ENCODE measurements around the gene TANC1. TPM values are rescaled to one million over a fixed set of nuclear protein-coding genes. Genes with fewer than 3 reads are reported as not detected.

Gene TANC1
- total RNA-seq, 1 experiment from 2014 or later: 21.1 TPM

DNA sequence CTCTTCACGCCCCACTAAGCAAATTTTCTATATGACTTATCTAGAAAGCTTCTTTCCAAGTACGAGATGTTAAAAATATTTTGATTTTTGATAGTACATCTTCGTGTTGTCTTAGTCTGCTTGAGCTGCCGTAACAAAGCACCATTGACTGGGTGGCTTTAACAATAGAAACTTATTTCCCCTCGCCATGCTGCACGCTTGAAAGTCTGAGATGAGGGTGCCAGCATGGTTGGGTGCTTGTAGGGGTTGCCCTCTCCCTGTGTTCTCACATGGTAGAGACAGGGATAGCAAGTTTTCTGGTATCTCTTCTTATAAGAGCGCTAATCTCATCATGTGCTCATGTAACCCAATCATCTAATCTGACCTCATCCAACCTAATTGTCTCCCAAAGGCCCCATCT, 106.2 kb downstream of the TANC1 start:
- CTCF ChIA-PET: no interaction called here
- Histone ChIP-seq H3K36me3 (ENCODE audit: control insufficient read depth, insufficient read depth, low read length) (no peaks in the 10 kb centered on the region), H3K4me1 (peaks cover 10% of the 10 kb centered on the region), H3K27me3 (replicated peaks; ENCODE audit: control insufficient read depth, insufficient read depth, low read length) (no peaks in the 10 kb centered on the region), H3K4me3 (ENCODE audit: low read depth, low read length) (no peak overlapping the region), H3K9me3 (no peaks in the 10 kb centered on the region)
- POLR2A ChIA-PET: no interaction called here
- Mint-ChIP-seq H3K4me1 (ENCODE audit: low read depth, unreplicated experiment) (peaks cover 6% of the 10 kb centered on the region), H3K27ac (ENCODE audit: unreplicated experiment) (no peak overlapping the region), H3K27me3 (ENCODE audit: insufficient read depth, unreplicated experiment) (no peaks in the 10 kb centered on the region), H3K4me3 (ENCODE audit: unreplicated experiment) (no peak overlapping the region), H3K36me3 (ENCODE audit: insufficient read depth, unreplicated experiment) (peaks cover 11% of the 10 kb centered on the region), H3K9me3 (ENCODE audit: unreplicated experiment) (no peaks in the 10 kb centered on the region)
- intact Hi-C loops (cut with micrococcal nuclease; ENCODE audit: unreplicated experiment): no loop called here
- BruUV-seq (replicated peaks): no TSS peak
- DNase-seq: no peak
- no peak for TF ChIP-seq CTCF (IDR thresholded peaks at IDR 0.05; ENCODE audit: insufficient read depth in 1 of 2, low read depth in 1 of 2, low read length in 1 of 2, severe bottlenecking in 1 of 2, unreplicated experiment in 1 of 2)

GRCh38 chr2:159075727-159076126, 107.3 kb downstream of the TANC1 start:
- no peaks in the 10 kb centered on the region for H3K36me3 Mint-ChIP-seq (ENCODE audit: insufficient read depth, unreplicated experiment)
- TF ChIP-seq CTCF (IDR thresholded peaks at IDR 0.05; ENCODE audit: insufficient read depth in 1 of 2, low read depth in 1 of 2, low read length in 1 of 2, severe bottlenecking in 1 of 2, unreplicated experiment in 1 of 2): no peak
- H3K9me3 ChIP-seq: no peaks in the 10 kb centered on the region
- no peak for DNase-seq
- ChIA-PET POLR2A (no interaction called here), CTCF (interaction anchor here (1.3 kb wide), 1 partner anchor 43 kb away, joined by 4 read pairs; no protein-coding TSS in a partner anchor)
- H3K9me3 Mint-ChIP-seq (ENCODE audit: unreplicated experiment): no peaks in the 10 kb centered on the region
- no peak overlapping the region for H3K4me3 Mint-ChIP-seq (ENCODE audit: unreplicated experiment)
- H3K27ac Mint-ChIP-seq (ENCODE audit: unreplicated experiment): no peak overlapping the region
- H3K27me3 Mint-ChIP-seq (ENCODE audit: insufficient read depth, unreplicated experiment): no peaks in the 10 kb centered on the region
- H3K4me1 Mint-ChIP-seq (ENCODE audit: low read depth, unreplicated experiment): no peaks in the 10 kb centered on the region
- no peak overlapping the region for H3K4me3 ChIP-seq (ENCODE audit: low read depth, low read length)
- no peaks in the 10 kb centered on the region for H3K27me3 ChIP-seq (replicated peaks; ENCODE audit: control insufficient read depth, insufficient read depth, low read length)
- intact Hi-C loops (cut with micrococcal nuclease; ENCODE audit: unreplicated experiment): no loop called here
- BruUV-seq (replicated peaks): no TSS peak
- no peaks in the 10 kb centered on the region for H3K36me3 ChIP-seq (ENCODE audit: control insufficient read depth, insufficient read depth, low read length)
- no peaks in the 10 kb centered on the region for H3K4me1 ChIP-seq

GRCh38 chr2:159076241-159076640, 107.8 kb downstream of the TANC1 start:
- H3K27me3 ChIP-seq (replicated peaks; ENCODE audit: control insufficient read depth, insufficient read depth, low read length): no peaks in the 10 kb centered on the region
- Mint-ChIP-seq H3K4me1 (ENCODE audit: low read depth, unreplicated experiment) (no peaks in the 10 kb centered on the region), H3K27ac (ENCODE audit: unreplicated experiment) (no peak overlapping the region), H3K4me3 (ENCODE audit: unreplicated experiment) (no peak overlapping the region), H3K36me3 (ENCODE audit: insufficient read depth, unreplicated experiment) (peaks cover 3% of the 10 kb centered on the region), H3K27me3 (ENCODE audit: insufficient read depth, unreplicated experiment) (no peaks in the 10 kb centered on the region), H3K9me3 (ENCODE audit: unreplicated experiment) (no peaks in the 10 kb centered on the region)
- no peak for DNase-seq
- no TSS peak for BruUV-seq (replicated peaks)
- intact Hi-C loops (cut with micrococcal nuclease; ENCODE audit: unreplicated experiment): no loop called here
- POLR2A ChIA-PET: no interaction called here
- no peak for TF ChIP-seq CTCF (IDR thresholded peaks at IDR 0.05; ENCODE audit: insufficient read depth in 1 of 2, low read depth in 1 of 2, low read length in 1 of 2, severe bottlenecking in 1 of 2, unreplicated experiment in 1 of 2)
- CTCF ChIA-PET: interaction anchor here (1.3 kb wide), 1 partner anchor 42 kb away, joined by 4 read pairs; no protein-coding TSS in a partner anchor
- H3K4me1 ChIP-seq: no peaks in the 10 kb centered on the region
- no peak overlapping the region for H3K4me3 ChIP-seq (ENCODE audit: low read depth, low read length)
- no peaks in the 10 kb centered on the region for H3K9me3 ChIP-seq
- no peaks in the 10 kb centered on the region for H3K36me3 ChIP-seq (ENCODE audit: control insufficient read depth, insufficient read depth, low read length)

All from Caco-2 (cell line).